DND-41 (cell line): ENCODE data around the gene C16orf74.

ENCODE experiments used
- EZH2 ChIP-seq: IDR thresholded peaks from 3 replicates; pipeline ENCODE4 v1.6.1; 2012; ENCODE audit warnings: borderline replicate concordance, low read depth, mild to moderate bottlenecking, moderate library complexity, low read length, inconsistent platforms; ENCODE audit not compliant: severe bottlenecking
- TF ChIP-seq, protein P1 (sequence below): IDR thresholded peaks from 2 replicates; pipeline ENCODE4 v1.5.1; 2012; ENCODE audit warnings: borderline replicate concordance, low read length, moderate library complexity, mild to moderate bottlenecking; ENCODE audit not compliant: poor library complexity, severe bottlenecking; ENCODE audit errors: extremely low read depth

DNA sequence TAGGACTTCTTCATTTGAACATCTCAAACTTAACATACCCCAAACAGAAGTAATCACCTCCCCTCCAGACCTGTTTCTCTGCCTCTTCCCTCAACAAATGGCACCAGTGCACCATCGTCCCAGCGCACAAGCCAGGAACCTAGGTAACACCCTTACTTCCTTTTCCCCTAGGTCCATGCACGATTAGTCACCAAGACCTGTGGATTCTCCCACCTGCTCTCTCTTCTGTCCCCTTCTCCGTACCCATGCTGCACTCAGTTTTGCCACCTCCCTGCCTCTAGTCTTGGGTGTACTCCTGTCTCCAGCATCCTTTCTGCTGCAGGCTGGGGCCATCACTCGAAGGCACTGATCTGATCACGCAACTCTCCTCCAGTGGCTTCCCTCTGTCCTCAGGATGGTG lies 45.3 kb upstream of the C16orf74 start:
- no peak for TF ChIP-seq EZH2
- TF ChIP-seq, protein P1, sequence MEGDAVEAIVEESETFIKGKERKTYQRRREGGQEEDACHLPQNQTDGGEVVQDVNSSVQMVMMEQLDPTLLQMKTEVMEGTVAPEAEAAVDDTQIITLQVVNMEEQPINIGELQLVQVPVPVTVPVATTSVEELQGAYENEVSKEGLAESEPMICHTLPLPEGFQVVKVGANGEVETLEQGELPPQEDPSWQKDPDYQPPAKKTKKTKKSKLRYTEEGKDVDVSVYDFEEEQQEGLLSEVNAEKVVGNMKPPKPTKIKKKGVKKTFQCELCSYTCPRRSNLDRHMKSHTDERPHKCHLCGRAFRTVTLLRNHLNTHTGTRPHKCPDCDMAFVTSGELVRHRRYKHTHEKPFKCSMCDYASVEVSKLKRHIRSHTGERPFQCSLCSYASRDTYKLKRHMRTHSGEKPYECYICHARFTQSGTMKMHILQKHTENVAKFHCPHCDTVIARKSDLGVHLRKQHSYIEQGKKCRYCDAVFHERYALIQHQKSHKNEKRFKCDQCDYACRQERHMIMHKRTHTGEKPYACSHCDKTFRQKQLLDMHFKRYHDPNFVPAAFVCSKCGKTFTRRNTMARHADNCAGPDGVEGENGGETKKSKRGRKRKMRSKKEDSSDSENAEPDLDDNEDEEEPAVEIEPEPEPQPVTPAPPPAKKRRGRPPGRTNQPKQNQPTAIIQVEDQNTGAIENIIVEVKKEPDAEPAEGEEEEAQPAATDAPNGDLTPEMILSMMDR = no peak
